Brain microvascular endothelial cell (primary cell): ENCODE measurements around the gene POM121L2.
A peak's percentile ranks its signal among the peaks of the same experiment; 100 is the strongest.

Source experiments
- DNase-seq: peaks from one replicate; pipeline ENCODE4 v3.0.0-alpha.2; 2020
- H3K27ac ChIP-seq: fragments of 250-450 bp; sonication (Bioruptor Pico); 2 replicates; pipeline ENCODE4 v1.5.1; 2020; ENCODE audit warnings: mild to moderate bottlenecking, moderate library complexity
- H3K27me3 ChIP-seq: fragments of 250-450 bp; sonication (Bioruptor Pico); replicated peaks from 2 replicates; pipeline ENCODE4 v1.5.1; 2020; ENCODE audit warnings: mild to moderate bottlenecking
- H3K36me3 ChIP-seq: fragments of 250-450 bp; sonication (Bioruptor Pico); replicated peaks from 2 replicates; pipeline ENCODE4 v1.5.1; 2020; ENCODE audit warnings: mild to moderate bottlenecking
- H3K4me3 ChIP-seq: 2 replicates; pipeline ENCODE4 v1.5.1; 2011; ENCODE audit warnings: low read depth, mild to moderate bottlenecking, control low read depth, low read length, moderate library complexity
- in situ Hi-C: cut with HindIII; loops from 2 replicates; pipeline ENCODE4 v1.10.0; 2017; ENCODE audit warnings: low sequenced_read_pairs, low pct_ligation_motif_present
- TF ChIP-seq, protein P1 (sequence below): IDR thresholded peaks from 2 replicates; pipeline ENCODE4 v1.5.1; 2011; ENCODE audit warnings: low read depth, mild to moderate bottlenecking, moderate library complexity, low read length, control low read depth, inconsistent platforms; ENCODE audit errors: missing control alignments

POM121L2 gene

DNA sequence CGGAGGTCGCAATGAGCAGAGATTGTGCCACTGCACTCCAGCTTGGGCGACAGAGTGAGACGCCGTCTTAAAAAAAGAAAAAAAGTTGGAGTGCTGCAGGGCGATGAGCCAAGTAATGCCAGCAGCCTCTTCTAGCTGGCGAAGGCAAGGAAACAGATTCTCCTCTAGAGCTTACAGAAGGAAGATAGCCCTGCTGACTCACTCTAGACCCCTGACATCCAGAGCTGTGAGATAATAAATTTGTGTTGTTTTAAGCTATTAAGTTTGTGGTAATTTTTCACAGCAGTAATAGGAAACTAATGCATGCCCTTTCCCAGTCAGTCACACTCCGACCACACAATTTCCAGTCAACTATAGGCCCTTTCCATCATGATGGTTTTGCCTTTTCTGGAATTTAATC is 48.2 kb downstream of the POM121L2 start:
- Histone ChIP-seq H3K36me3 (no peaks in the 10 kb centered on the region), H3K4me3 (no peak overlapping the region), H3K27me3 (peaks cover 7% of the 10 kb centered on the region), H3K27ac (no peak overlapping the region)
- TF ChIP-seq, protein P1, sequence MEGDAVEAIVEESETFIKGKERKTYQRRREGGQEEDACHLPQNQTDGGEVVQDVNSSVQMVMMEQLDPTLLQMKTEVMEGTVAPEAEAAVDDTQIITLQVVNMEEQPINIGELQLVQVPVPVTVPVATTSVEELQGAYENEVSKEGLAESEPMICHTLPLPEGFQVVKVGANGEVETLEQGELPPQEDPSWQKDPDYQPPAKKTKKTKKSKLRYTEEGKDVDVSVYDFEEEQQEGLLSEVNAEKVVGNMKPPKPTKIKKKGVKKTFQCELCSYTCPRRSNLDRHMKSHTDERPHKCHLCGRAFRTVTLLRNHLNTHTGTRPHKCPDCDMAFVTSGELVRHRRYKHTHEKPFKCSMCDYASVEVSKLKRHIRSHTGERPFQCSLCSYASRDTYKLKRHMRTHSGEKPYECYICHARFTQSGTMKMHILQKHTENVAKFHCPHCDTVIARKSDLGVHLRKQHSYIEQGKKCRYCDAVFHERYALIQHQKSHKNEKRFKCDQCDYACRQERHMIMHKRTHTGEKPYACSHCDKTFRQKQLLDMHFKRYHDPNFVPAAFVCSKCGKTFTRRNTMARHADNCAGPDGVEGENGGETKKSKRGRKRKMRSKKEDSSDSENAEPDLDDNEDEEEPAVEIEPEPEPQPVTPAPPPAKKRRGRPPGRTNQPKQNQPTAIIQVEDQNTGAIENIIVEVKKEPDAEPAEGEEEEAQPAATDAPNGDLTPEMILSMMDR = no peak
- DNase-seq = no peak
- in situ Hi-C loops = no loop called here

DNA sequence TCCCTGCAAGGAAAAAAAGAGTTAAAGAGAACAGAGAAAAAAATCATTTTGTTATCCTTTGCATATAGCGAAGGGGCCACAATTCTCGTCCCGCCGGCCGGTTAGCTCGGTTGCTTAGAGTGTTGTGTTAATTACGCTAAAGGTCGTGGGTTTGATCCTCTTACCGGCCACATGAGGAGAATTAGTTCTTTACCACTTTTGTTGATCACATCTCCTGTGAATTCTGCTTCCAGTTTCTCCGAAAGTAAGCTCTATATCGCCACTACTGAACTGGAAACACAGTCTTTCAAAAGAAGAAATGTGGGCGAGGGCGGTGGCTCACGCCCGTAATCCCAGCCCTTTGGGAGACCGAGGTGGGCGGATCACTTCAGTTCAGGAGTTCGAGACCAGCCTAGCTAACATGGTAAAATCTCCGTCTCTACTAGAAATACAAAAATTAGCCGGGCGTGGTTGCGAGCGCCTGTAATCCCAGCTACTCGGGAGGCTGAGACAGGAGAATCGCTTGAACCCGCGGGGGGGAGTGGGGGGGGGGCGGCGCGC is 51.2 kb downstream of the POM121L2 start:
- Histone ChIP-seq H3K4me3 (peak overlapping the region; percentile 29), H3K36me3 (no peaks in the 10 kb centered on the region), H3K27me3 (no peaks in the 10 kb centered on the region), H3K27ac (no peak overlapping the region)
- in situ Hi-C loops = no loop called here
- DNase-seq = no peak
- TF ChIP-seq, protein P1 = no peak

DNA sequence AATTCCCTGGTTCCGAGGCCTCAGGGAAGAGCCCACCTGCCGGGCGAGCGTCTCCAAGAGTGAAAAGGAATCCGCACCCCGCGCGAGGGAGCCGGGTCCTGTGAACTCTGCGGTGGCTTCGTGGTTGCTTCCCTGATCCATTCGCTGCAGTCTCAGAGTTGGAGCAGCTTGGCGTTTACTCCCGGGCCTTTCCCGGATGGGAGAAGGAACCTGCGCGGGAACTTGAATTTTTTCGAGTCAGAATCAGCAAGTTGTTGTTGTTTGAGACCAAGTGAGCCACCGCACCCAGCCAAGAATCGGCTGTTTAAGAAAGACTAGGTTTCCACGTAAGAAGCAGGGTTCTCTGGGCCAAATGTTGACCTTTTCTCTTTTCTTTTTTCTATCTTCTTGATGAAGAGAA is 51.7 kb downstream of the POM121L2 start:
- H3K4me3 ChIP-seq = peak overlapping the region; percentile 12
- no peaks in the 10 kb centered on the region for H3K36me3 ChIP-seq
- no peak for DNase-seq
- no peaks in the 10 kb centered on the region for H3K27me3 ChIP-seq
- no peak overlapping the region for H3K27ac ChIP-seq
- in situ Hi-C loops = no loop called here
- TF ChIP-seq, protein P1 = no peak
